MCF 10A (cell line): Measurements from ENCODE around the gene SLC7A8. TPM values are rescaled to one million over a fixed set of nuclear protein-coding genes. Genes with fewer than 3 reads are reported as not detected.

Experiments used
- BruUV-seq: library from RNA; stranded (reverse); fragments of 400-500 nt; replicated peaks from 2 replicates; lab custom pipeline; 2021; lab: Mats Ljungman, UMichigan
- CTCF ChIA-PET: fragments of 300-600 bp; sonication (Branson Sonifier 250); formaldehyde crosslinking; extraction: SDS; loops from one replicate; lab custom pipeline; 2021; ENCODE audit warnings: antibody characterized with exemption, inconsistent platforms; lab: Yijun Ruan, JAX
- POLR2A ChIA-PET: fragments of 300-600, 350-650 bp; sonication (Branson Sonifier 250); formaldehyde crosslinking; extraction: SDS; loops from one replicate; lab custom pipeline; 2020; ENCODE audit warnings: antibody characterized with exemption, inconsistent platforms; lab: Yijun Ruan, JAX
- DNase-seq: peaks from one replicate; pipeline ENCODE4 v3.0.0-alpha.2; 2018; ENCODE audit not compliant: unreplicated experiment
- H3K27ac Mint-ChIP-seq: one replicate; pipeline ENCODE4 v1.8.0; 2022; ENCODE audit warnings: mild to moderate bottlenecking, low read depth, mixed read lengths; ENCODE audit not compliant: unreplicated experiment
- H3K27me3 Mint-ChIP-seq: one replicate; pipeline ENCODE4 v1.8.0; 2022; ENCODE audit warnings: mixed read lengths; ENCODE audit not compliant: insufficient read depth, unreplicated experiment
- H3K36me3 Mint-ChIP-seq: one replicate; pipeline ENCODE4 v1.8.0; 2022; ENCODE audit warnings: mild to moderate bottlenecking, moderate library complexity, mixed read lengths; ENCODE audit not compliant: insufficient read depth, unreplicated experiment
- H3K4me1 Mint-ChIP-seq: one replicate; pipeline ENCODE4 v1.8.0; 2022; ENCODE audit warnings: mixed read lengths; ENCODE audit not compliant: insufficient read depth, unreplicated experiment
- H3K4me3 Mint-ChIP-seq: one replicate; pipeline ENCODE4 v1.8.0; 2022; ENCODE audit warnings: mild to moderate bottlenecking, moderate library complexity, mixed read lengths; ENCODE audit not compliant: unreplicated experiment
- H3K9me3 Mint-ChIP-seq: one replicate; pipeline ENCODE4 v1.8.0; 2022; ENCODE audit warnings: mixed read lengths; ENCODE audit not compliant: unreplicated experiment
- intact Hi-C: fragments of 100-400 bp; cut with micrococcal nuclease; formaldehyde crosslinking; loops from 2 replicates; pipeline ENCODE4 v1.14.1; 2022
- total RNA-seq: library from RNA; stranded (reverse); gene quantifications from 2 replicates; pipeline ENCODE4 v1.2.3, GENCODE V29; 2022
- TF ChIP-seq, protein P1 (sequence below): fragments of 200-600 bp; IDR thresholded peaks from one replicate; pipeline ENCODE4 v1.8.0; 2022; ENCODE audit warnings: antibody characterized with exemption, mild to moderate bottlenecking; ENCODE audit not compliant: unreplicated experiment

SLC7A8 gene
- total RNA-seq, 1 experiment from 2014 or later: 2.4 TPM

DNA sequence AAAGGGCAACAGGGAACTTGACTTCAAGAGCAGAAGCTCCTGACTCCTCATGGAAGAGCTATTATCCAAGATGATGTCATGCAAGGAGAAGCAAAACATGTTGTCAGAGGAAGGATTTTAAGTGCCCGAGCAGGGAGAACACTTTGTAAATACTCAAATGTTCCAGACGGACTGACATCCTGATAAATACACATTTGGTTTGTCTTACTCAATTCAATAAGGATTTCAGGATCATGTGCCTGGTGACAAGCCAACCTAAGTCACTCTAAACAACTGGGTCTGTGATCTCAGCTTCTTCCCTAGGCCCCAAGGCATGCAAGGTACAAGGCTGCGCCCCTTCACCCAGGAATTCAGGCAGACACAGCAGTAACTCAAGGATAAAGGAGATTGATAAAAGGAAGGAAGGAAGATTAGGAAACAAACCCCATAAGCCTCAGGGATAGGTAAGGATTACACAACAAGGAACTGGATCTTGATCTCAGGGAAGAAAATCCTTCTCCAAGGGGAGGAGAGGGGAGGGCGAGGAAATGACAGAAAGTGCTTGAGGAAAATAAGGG, 37.6 kb downstream of the SLC7A8 start:
- ChIA-PET CTCF (interaction anchor here (0.8 to 2.0 kb wide), 4 partner anchors 15 to 28 kb away, joined by 3 to 5 read pairs (median 4); no protein-coding TSS in a partner anchor), POLR2A (interaction anchor here (0.7 to 3.2 kb wide), 9 partner anchors 8 to 74 kb away, joined by 3 to 32 read pairs (median 6); partner anchors contain the start of genes ACIN1 and C14orf119)
- intact Hi-C loops: no loop called here
- Mint-ChIP-seq H3K4me3 (no peak overlapping the region), H3K9me3 (no peaks in the 10 kb centered on the region), H3K27me3 (no peaks in the 10 kb centered on the region), H3K27ac (peak overlapping the region; percentile 36), H3K4me1 (peaks cover 50% of the 10 kb centered on the region), H3K36me3 (no peaks in the 10 kb centered on the region)
- BruUV-seq: no TSS peak
- TF ChIP-seq, protein P1, sequence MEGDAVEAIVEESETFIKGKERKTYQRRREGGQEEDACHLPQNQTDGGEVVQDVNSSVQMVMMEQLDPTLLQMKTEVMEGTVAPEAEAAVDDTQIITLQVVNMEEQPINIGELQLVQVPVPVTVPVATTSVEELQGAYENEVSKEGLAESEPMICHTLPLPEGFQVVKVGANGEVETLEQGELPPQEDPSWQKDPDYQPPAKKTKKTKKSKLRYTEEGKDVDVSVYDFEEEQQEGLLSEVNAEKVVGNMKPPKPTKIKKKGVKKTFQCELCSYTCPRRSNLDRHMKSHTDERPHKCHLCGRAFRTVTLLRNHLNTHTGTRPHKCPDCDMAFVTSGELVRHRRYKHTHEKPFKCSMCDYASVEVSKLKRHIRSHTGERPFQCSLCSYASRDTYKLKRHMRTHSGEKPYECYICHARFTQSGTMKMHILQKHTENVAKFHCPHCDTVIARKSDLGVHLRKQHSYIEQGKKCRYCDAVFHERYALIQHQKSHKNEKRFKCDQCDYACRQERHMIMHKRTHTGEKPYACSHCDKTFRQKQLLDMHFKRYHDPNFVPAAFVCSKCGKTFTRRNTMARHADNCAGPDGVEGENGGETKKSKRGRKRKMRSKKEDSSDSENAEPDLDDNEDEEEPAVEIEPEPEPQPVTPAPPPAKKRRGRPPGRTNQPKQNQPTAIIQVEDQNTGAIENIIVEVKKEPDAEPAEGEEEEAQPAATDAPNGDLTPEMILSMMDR: no peak
- no peak for DNase-seq

DNA sequence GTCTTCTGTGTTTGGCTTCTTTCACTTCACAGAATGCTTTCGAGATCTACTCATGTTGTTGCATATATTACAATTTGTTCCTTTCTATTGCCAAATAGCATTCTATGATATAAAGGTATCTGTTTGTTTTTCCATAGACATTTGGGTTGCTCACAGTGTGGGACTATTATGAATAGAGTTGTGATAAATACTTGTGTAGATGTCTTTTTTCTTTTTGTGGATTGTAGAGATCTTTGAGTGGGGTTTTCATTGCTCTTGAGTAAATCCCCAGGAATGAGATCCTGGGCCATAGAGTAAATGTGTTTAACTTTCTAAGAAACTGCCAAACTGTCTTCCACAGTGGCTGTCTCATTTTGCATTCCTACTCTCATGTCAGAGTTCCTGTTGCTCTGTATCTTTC, 39.5 kb downstream of the SLC7A8 start:
- Mint-ChIP-seq H3K4me1 (peaks cover 50% of the 10 kb centered on the region), H3K9me3 (no peaks in the 10 kb centered on the region), H3K27me3 (no peaks in the 10 kb centered on the region), H3K36me3 (no peaks in the 10 kb centered on the region), H3K27ac (no peak overlapping the region), H3K4me3 (no peak overlapping the region)
- TF ChIP-seq, protein P1: no peak
- DNase-seq: no peak
- intact Hi-C loops: no loop called here
- ChIA-PET CTCF (interaction anchor here (0.8 to 3.1 kb wide), 5 partner anchors 8 to 74 kb away, joined by 3 to 20 read pairs (median 4); no protein-coding TSS in a partner anchor), POLR2A (interaction anchor here (0.6 to 3.2 kb wide), 6 partner anchors 9 to 49 kb away, joined by 3 to 12 read pairs (median 7); partner anchors contain the start of genes ACIN1 and C14orf119)
- BruUV-seq: no TSS peak

DNA sequence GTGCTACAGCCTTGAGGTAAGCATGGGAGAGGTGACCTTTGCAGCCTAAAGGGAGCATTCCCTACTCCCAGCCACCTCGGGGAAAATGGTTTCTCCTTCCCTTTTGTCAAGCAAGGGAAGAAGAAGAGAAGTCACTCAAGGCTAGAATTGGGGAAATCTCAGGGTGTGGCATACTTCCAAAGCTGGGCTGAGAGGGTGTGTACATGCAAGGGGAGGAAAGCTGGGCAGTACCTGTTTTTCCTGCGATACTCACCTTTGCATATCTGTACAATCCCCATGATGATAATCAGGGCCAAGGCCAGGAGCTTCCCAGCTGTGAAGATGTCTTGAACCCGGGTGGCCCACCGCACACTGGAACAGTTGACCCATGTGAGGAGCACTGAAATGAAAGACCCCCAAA, 40.6 kb downstream of the SLC7A8 start:
- TF ChIP-seq, protein P1: no peak
- H3K4me1 Mint-ChIP-seq: peaks cover 59% of the 10 kb centered on the region
- ChIA-PET POLR2A (interaction anchor here (0.6 to 2.3 kb wide), 12 partner anchors 9 to 48 kb away, joined by 3 to 12 read pairs (median 6); partner anchors contain the start of genes ACIN1 and C14orf119), CTCF (interaction anchor here (1.1 to 5.8 kb wide), 7 partner anchors 9 to 74 kb away, joined by 3 to 39 read pairs (median 6); no protein-coding TSS in a partner anchor)
- H3K9me3 Mint-ChIP-seq: no peaks in the 10 kb centered on the region
- H3K27ac Mint-ChIP-seq: peak overlapping the region; percentile 83
- H3K36me3 Mint-ChIP-seq: no peaks in the 10 kb centered on the region
- DNase-seq: no peak
- no peak overlapping the region for H3K4me3 Mint-ChIP-seq
- no TSS peak for BruUV-seq
- no peaks in the 10 kb centered on the region for H3K27me3 Mint-ChIP-seq
- intact Hi-C loops: no loop called here

GRCh38 chr14:23141706-23142444, 41.6 kb downstream of the SLC7A8 start:
- TF ChIP-seq, protein P1: no peak
- intact Hi-C loops: no loop called here
- Mint-ChIP-seq H3K27ac (peak overlapping the region; percentile 83), H3K9me3 (no peaks in the 10 kb centered on the region), H3K4me1 (peaks cover 59% of the 10 kb centered on the region), H3K4me3 (no peak overlapping the region), H3K36me3 (no peaks in the 10 kb centered on the region), H3K27me3 (no peaks in the 10 kb centered on the region)
- no TSS peak for BruUV-seq
- peak; percentile 83 for DNase-seq
- ChIA-PET CTCF (interaction anchor here (0.6 to 5.8 kb wide), 7 partner anchors 10 to 1863 kb away, joined by 3 to 39 read pairs (median 6); no protein-coding TSS in a partner anchor), POLR2A (interaction anchor here (0.5 to 2.3 kb wide), 14 partner anchors 10 to 1004 kb away, joined by 3 to 11 read pairs (median 4); partner anchors contain the start of genes ACIN1 and C14orf119)
